GM19328 (cell line): ENCODE measurements around the gene HBG2.
"Not testable (repeated sequence)": the region's sequence is repeated elsewhere in the genome, so short reads cannot be mapped to it uniquely, and the experiment has no call there.

Experiments
- ATAC-seq: cut with Tn5 transposase; IDR thresholded peaks from one replicate; pipeline ENCODE4 v1.9.1; 2021; ENCODE audit warnings: mild to moderate bottlenecking, moderate library complexity; ENCODE audit not compliant: unreplicated experiment

The HBG2 gene

DNA sequence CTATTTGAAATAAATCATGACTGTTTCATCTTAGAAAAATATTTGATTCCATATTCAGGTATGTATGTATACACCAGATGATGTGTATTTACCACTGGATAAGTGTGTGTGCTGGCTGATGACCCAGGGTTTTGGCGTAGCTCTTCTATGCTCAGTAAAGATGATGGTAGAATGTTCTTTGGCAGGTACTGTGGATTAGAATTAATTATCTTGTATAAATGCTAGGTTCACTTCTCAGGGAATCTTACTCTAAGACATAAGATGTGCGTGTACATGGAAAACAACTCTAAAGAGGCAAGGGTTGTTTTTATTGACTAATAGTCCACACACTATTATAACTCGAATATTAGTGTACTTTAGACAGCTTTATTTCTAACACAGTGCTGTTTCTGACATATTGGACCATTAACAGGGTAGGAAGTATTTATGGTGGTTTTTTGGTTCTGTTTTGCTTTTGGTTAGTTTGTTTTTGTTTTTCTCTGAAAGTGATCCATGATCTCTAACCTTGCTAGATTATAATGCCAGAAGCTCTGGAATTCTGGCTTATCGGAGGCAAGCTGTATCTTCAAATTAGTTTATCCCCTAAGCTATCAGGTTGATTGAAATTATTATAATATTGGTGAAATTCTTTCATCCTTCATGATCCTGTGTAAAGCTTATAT is 3.9 kb downstream of the HBG2 start:
- ATAC-seq = no peak

DNA sequence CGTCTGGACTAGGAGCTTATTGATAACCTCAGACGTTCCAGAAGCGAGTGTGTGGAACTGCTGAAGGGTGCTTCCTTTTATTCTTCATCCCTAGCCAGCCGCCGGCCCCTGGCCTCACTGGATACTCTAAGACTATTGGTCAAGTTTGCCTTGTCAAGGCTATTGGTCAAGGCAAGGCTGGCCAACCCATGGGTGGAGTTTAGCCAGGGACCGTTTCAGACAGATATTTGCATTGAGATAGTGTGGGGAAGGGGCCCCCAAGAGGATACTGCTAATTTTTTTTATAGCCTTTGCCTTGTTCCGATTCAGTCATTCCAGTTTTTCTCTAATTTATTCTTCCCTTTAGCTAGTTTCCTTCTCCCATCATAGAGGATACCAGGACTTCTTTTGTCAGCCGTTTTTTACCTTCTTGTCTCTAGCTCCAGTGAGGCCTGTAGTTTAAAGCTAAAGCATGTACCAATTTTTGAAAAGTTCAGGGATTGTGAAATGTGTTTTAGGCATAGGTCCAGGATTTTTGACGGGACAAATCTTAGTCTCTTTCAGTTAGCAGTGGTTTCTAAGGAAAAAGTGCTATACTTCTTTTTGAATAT is 4.7 kb downstream of the HBG2 start, which contains the start of gene HBG1:
HBG1 (minus strand) TSS at position 51 of the 590 bp plus-strand sequence. CDS start 53 bp downstream, outside the sequence.
- not testable (repeated sequence) for ATAC-seq

DNA sequence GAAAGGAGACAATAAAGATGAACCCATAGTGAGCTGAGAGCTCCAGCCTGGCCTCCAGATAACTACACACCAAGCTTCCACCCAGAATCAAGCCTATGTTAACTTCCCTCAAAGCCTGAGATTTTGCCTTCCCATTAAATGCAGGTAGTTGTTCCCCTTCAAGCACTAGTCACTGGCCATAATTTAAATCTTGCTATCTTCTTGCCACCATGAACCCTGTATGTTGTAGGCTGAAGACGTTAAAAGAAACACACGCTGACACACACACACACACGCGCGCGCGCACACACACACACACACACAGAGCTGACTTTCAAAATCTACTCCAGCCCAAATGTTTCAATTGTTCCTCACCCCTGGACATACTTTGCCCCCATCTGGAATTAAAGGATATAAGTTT is 6.1 kb downstream of the HBG2 start:
- ATAC-seq = not testable (repeated sequence)

DNA sequence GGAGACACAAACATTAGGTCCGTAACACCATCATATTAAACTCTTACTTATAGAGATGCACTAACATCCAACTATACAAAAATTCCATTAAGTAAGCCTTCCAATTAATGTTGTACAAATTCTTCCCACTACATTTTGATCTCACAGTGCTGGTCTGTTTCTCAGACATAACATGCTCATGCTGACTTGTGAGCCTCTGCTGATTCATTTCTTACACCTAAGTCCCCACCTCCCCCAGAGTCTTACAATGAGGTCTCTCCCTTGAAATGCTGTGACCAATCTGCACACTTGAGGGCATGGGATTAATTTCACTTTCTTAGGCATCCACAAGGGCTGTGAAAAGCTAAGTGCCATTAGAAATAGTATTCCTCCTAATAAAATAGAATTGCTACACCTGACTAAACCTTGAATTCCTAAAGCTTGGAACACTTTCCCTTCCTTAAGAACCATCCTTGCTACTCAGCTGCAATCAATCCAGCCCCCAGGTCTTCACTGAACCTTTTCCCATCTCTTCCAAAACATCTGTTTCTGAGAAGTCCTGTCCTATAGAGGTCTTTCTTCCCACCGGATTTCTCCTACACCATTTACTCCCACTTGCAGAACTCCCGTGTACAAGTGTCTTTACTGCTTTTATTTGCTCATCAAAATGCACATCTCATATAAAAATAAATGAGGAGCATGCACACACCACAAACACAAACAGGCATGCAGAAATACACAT is 6.9 kb downstream of the HBG2 start:
- no peak for ATAC-seq

DNA sequence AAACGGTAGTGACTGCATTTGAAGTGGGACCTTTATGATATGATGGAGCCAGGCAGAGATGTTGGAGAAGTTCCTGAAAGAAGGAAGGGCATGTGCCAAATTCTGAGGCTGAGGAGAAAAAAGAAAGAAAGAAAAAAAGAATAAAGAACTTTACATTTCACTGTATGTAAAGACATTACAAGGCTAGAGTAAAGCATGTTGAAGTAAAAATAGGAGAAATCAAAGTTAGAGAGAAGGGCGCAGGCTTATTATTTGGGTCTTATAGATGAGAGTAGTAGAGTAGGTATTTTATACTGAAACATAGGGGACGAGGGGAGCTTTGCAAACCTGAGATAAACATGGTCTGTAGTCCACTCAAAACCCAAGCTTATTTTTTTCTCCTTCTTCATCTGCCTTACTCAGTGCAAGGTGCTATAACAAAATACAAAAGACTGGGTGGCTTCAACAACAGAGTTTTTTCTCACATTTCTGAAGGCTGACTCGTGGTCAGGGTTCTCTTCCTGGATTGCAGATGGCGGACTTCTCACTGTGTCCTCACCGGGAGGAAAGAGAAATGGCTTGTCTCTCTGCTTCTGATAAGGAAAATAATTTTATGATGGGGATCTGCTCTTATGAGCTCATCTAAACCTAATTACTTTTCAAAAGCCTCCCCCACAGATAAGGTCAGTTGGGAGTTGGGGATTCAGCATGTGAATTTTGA is 7.7 kb downstream of the HBG2 start:
- no peak for ATAC-seq

DNA sequence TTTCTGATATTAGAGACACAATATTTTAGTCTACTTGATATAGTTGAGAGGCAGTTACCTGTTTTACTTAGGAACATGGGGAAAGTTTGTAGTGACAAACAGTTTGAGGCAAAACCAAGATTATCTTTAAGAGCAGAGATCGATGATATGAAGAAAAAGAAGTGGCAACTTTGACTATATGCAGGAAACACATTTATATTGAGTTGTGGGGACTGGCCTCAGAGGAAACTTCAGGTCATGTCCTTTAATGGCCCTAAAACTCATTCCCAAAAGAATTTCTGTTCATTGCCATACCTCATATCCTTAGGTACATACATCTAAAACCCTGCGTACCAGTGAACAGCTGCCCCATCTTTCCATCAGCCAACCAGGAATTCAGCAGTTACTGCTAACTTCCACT is 9.4 kb downstream of the HBG2 start:
- no peak for ATAC-seq

DNA sequence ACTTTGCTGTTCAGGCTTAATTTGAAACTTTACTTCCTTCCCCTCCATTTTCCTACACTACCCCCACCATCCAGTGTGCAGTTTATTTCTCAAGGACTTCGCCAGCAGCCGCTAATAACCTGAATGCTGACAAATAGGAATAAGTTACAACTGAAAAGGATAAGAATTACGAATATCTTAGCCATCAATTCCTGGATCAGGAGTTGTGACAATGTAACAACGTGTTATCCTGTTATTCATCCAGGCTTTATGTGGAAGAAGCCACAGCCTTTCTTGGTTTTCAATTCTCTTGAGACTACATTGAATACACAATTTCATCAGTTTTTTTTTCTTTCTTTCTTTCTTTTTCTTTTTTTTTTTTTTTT is 10.8 kb downstream of the HBG2 start:
- ATAC-seq = no peak

DNA sequence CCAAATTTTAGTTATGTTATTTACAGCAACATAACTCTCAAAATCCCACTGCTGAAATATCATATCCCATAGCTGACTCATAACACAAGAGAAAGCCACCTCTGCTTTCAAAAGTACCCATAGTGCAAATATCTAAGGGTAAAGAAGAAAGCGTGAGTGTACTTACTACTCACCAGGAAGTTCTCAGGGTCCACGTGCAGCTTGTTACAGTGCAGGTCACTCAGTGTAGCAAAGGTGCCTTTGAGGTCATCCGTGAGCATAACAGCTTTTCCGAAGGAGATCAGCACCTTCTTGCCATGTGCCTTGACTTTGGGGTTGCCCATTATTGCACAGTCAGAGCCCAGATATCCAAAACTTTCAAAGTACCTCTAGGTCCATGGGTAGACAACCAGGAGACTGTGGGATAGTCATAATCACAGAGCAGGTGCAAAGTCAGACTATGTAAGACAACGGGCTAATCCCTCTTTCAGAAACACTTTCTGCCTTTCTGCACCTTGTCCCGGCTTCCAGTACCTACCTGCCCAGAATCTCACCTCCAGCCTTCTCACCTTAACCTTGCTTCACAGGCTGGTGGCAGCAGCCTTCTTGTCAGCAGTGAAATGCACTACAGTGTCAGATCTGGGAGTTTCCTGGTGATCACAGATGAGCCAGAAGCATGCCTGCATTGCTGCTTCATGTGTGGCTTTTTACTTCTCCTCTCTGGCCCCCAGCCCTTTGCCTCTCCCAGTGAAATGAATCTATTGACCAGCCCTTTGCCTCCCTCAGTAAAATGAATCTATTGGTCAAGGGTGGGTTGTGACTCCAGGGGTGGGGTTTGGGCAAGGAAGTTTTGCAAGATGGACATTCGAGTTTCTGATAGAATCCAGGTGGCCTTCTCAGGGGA is 11.4 kb downstream of the HBG2 start:
- ATAC-seq = no peak

DNA sequence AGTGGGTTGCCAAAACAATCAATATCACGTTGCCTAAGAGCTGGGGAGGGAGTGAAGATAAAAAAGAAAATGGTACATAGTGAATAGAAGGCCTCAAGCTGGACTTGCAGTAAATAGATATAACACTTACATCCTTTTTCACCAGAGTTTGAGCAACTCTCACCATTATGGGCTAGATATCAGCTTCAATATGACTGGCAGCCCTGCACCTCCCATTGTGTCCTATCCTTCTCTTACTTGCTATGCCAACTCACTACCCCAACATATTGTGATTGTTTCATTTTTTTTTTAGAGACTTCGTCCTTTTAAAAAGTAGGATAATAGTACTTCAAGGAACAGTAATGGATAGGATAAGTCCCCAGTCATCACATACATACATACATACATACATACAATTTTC is 12.4 kb downstream of the HBG2 start:
- no peak for ATAC-seq

DNA sequence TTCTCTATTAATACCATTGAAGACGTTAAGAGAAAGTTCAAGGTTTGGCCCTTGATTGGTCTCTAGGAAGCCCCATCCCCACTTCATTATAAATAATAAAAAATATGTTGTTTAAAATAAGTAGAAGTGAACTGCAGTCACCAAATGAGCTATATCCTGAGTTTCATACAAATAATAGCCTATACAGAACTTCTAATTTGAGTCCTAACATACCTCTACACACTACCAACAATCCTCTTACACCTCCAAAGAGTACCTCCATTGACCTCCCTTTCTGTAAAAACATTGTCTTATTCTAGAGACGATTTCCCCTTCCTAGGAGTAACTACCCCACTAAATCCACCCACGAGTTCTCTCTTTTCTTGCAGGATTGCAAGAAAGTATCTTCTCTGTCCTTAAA is 13.1 kb downstream of the HBG2 start:
- ATAC-seq = no peak

DNA sequence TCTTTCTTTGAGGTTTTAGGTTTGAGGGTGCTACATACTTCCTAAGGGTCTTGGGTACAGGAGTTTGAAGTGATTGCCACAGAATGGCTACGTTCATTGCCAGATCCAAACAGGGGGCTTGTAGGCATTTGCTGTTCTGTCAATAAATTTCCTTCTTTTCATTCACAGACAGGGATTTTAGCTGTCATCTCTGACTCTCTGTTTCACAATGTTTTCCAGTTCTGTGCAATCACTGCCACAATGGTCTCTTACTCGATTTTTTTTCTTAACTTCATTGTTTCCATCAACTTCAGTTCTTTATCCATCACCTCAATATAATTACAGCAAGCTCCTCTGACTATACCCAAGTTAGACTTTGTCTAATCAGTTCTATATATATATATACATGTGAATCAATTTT is 14.1 kb downstream of the HBG2 start:
- no peak for ATAC-seq

DNA sequence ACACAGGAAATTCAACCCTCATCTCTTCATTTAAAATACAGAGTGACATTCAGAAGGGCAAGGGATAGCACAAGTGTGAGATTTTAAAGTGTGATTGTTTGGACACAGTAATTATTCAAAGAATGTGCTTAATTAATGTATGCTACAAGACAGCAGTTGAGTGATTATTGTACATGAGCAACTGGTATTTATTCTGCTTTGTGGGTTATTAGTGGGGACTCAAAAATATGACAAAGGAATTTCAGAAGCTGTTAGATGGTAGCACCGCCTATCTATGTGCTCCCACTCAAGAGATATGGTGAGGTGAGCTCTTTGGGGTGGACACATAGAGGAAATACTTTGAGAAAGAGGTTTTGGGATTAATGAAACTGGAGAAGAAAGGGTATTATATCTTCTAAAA is 14.5 kb downstream of the HBG2 start:
- no peak for ATAC-seq

DNA sequence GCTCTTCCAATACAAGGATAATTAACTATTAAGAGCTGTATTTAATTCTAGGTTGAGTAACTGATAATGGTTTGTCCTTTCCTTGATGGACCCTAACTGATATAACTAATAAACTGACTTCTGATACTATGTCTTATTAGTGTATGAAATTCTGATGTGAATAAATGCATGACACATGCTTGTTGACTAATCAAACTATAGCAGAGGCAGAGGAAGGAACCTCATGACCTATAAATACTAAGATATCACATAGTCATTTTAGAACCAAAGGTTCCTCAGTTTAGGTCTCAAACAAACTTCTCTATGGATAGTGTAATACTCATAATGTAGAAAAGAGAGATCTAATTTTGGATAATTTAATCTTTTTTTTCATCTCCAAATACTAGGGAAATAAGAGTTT is 15.5 kb downstream of the HBG2 start:
- ATAC-seq = no peak

DNA sequence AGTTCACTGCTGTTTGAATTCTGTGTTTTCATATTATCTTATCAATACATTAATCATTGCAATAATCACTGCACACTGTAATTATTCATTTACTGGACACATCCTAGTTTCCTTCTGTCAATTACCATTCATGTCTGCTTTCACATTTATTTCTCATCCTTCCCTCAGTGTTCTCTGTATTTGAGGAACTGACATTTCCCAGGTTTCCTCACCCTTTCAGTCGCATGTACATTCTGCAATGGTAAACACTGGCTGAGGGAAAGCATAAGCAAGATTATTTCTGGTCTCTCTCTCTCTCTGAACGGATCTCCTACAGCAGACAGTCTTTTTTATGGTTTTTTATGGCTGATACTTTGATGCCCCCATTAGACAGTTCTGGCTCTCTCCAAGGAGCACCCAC is 16.1 kb downstream of the HBG2 start:
- no peak for ATAC-seq

DNA sequence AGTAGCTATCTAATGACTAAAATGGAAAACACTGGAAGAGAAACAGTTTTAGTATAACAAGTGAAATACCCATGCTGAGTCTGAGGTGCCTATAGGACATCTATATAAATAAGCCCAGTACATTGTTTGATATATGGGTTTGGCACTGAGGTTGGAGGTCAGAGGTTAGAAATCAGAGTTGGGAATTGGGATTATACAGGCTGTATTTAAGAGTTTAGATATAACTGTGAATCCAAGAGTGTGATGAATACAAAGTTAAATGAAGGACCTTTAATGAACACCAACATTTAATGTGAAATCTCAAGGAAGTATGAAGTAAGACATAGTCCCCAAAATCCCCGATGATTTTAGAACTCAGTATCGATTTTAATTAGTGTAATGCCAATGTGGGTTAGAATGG is 17.2 kb downstream of the HBG2 start:
- ATAC-seq = no peak

DNA sequence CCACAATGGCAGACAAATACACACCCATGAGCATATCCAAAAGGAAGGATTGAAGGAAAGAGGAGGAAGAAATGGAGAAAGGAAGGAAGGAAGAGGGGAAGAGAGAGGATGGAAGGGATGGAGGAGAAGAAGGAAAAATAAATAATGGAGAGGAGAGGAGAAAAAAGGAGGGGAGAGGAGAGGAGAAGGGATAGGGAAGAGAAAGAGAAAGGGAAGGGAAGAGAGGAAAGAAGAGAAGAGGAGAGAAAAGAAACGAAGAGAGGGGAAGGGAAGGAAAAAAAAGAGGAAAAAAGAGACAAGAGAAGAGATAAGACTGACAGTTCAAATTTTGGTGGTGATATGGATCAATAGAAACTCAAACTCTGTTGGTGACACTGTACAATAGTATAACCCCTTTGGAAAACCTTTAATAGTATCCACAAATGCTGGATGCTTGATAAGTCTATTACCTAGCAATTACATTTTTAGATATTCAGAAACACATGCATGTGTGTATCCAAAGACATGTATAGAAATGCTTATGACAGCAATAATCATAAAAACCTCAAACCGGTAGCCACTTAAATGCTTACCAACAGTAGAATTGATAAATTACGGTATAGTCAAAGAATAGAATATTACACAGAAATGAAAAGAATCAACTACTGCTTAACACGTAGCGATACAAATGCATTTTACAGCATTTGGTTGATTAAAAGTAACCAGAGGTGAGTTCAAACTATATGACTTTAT is 19.1 kb downstream of the HBG2 start:
- ATAC-seq = no peak

DNA sequence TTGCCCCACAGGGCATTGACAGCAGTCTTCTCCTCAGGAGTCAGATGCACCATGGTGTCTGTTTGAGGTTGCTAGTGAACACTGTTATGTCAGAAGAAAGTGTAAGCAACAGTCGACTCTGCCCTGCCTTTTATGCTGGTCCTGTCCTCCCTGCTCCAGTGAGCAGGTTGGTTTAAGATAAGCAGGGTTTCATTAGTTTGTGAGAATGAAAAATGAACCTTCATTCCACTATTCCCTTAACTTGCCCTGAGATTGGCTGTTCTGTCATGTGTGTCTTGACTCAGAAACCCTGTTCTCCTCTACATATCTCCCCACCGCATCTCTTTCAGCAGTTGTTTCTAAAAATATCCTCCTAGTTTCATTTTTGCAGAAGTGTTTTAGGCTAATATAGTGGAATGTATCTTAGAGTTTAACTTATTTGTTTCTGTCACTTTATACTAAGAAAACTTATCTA is 20.2 kb downstream of the HBG2 start, which contains the start of gene HBD:
HBD (minus strand) TSS at position 103 of the 454 bp plus-strand sequence; CDS start at position 53, 50 bp downstream.
- ATAC-seq = no peak

DNA sequence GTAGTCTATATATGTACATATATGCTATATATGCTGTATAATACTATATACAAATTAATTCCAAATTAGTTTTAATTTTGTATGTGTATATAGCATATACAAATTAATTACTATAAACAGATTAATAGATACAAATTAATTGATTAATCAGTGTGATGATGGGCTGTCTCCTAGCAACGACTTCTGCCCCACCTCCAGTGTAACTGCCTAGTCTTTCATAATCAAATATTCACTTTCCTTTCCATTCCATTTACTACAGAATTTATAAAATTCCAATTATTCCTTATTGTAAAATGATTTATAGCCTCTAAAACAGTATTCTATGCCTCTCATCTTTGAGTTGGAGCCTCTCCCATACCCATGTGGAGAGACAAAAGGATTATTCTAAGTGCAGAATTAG is 21.3 kb downstream of the HBG2 start:
- ATAC-seq = no peak

DNA sequence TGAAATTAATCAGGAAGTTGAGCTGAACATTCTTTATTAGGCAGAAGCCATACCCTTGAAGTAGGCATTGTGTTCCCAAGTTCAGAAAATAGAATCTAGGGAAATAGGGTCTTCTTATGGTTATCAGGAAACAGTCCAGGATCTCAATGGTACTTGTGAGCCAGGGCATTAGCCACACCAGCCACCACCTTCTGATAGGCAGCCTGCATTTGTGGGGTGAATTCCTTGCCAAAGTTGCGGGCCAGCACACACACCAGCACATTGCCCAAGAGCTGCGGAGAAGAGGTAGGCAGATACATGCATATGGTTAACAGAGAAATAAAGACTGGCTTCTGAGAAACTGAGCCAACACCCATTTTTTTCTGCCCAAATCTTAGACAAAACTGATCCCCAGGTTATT is 21.8 kb downstream of the HBG2 start:
- ATAC-seq = no peak

DNA sequence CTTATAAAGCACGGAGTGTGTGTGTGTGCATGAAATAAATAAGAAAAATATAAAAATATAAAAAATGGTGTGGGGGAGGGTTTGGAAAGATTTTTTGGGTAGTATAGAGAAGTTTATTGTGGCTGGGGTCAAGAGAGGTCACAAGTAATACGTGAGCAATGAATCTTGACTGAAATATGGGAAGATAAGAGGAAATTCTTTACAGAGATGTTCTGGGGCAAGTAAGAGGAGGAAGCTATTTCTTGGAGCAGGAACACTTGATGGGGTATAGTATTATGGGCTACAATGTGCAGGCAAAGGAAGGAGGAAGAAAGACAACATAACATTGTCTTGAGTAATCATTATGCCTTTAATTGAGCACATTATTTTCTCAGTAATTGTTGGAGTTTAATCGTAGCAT is 22.4 kb downstream of the HBG2 start:
- ATAC-seq = no peak
